Spinal cord (tissue), 10 donors: Measurements from ENCODE around the gene CDK18. TPM values are rescaled to one million over a fixed set of nuclear protein-coding genes. Genes with fewer than 3 reads are reported as not detected.

ENCODE experiments used
- DNase-seq, 6 donors: peaks; one replicate each; pipeline versions ENCODE4 v3.0.0 to v3.0.0-alpha.2; 2013 to 2015; ENCODE audit warnings: low spot score in 6 of 6, low read depth in 4 of 6
- H3K27ac ChIP-seq: one replicate; pipeline ENCODE4 v1.5.1; 2013; ENCODE audit warnings: low read depth, low read length, control low read depth
- H3K27me3 ChIP-seq: one replicate; pipeline ENCODE4 v1.6.1; 2013; ENCODE audit warnings: low read length; ENCODE audit not compliant: control insufficient read depth, insufficient read depth
- H3K36me3 ChIP-seq: one replicate; pipeline ENCODE4 v1.6.1; 2013; ENCODE audit warnings: low read length; ENCODE audit not compliant: control insufficient read depth, insufficient read depth
- H3K4me1 ChIP-seq: one replicate; pipeline ENCODE4 v1.6.1; 2013; ENCODE audit warnings: low read length; ENCODE audit not compliant: control insufficient read depth, insufficient read depth
- H3K4me3 ChIP-seq: one replicate; pipeline ENCODE4 v1.5.1; 2013; ENCODE audit warnings: low read depth, low read length, control low read depth
- H3K9me3 ChIP-seq: one replicate; pipeline ENCODE4 v1.6.1; 2013; ENCODE audit warnings: low read length; ENCODE audit not compliant: control insufficient read depth, insufficient read depth
- WGBS: methylation state at CpG from one replicate; pipeline ENCODE4 v1.1.5; 2013; ENCODE audit warnings: missing lambda C conversion rate; ENCODE audit not compliant: insufficient coverage; 5-methylcytosine and 5-hydroxymethylcytosine counted together
- polyA plus RNA-seq, 2 donors: library from polyadenylated mRNA; unstranded; fragments of 120-200 nt; gene quantifications; one replicate each; pipeline ENCODE4 v1.2.1, GENCODE V29; 2013; ENCODE audit not compliant: insufficient read length in 2 of 2
- total RNA-seq, 2 donors: library from RNA; depleted of rRNA in 1 of 2; stranded (reverse); fragments of 120-200 nt in 1 of 2; fragments of >200 nt in 1 of 2; gene quantifications; one replicate each; pipeline versions ENCODE4 v1.2.3 to v1.2.4, GENCODE V29; 2013 to 2014
- donor health status: healthy.

Gene CDK18
- total and polyA plus RNA-seq, 4 donors = 11.6 to 139 (median 66.2) TPM

- H3K36me3 ChIP-seq = peaks cover 17% of the 10 kb centered on the region
- no peak overlapping the region for H3K27ac ChIP-seq
- WGBS = 70% methylated on average over 12 of the region's 12 CpGs
- H3K27me3 ChIP-seq = no peaks in the 10 kb centered on the region
- no peaks in the 10 kb centered on the region for H3K9me3 ChIP-seq
- no peak overlapping the region for H3K4me3 ChIP-seq
- no peak for DNase-seq
- peaks cover 30% of the 10 kb centered on the region for H3K4me1 ChIP-seq
Observed at GRCh38 chr1:205532996-205533735, 28.7 kb downstream of the CDK18 start.

- H3K27ac ChIP-seq = no peak overlapping the region
- WGBS = 59% methylated on average over 5 of the region's 7 CpGs
Observed at GRCh38 chr1:205533748-205534443, 29.4 kb downstream of the CDK18 start.

GRCh38 chr1:205534444-205534985 is 30.0 kb downstream of the CDK18 start:
- no peak overlapping the region for H3K27ac ChIP-seq
- DNase-seq = no peak
- H3K27me3 ChIP-seq = no peaks in the 10 kb centered on the region
- H3K36me3 ChIP-seq = peaks cover 10% of the 10 kb centered on the region
- WGBS = 89% methylated on average over 7 of the region's 7 CpGs
- H3K4me1 ChIP-seq = peaks cover 19% of the 10 kb centered on the region
- no peaks in the 10 kb centered on the region for H3K9me3 ChIP-seq
- H3K4me3 ChIP-seq = no peak overlapping the region

More at GRCh38 chr1:205533748-205534443, 29.4 kb downstream of the CDK18 start:
- Histone ChIP-seq H3K4me1 (peaks cover 25% of the 10 kb centered on the region), H3K36me3 (peaks cover 15% of the 10 kb centered on the region), H3K9me3 (no peaks in the 10 kb centered on the region), H3K4me3 (no peak overlapping the region), H3K27me3 (no peaks in the 10 kb centered on the region)
- peak in 1 of 6 donors; percentile 61 for DNase-seq

GRCh38 chr1:205535096-205535495 is 30.6 kb downstream of the CDK18 start:
- Histone ChIP-seq H3K36me3 (peaks cover 10% of the 10 kb centered on the region), H3K27ac (no peak overlapping the region), H3K4me1 (peaks cover 18% of the 10 kb centered on the region), H3K27me3 (no peaks in the 10 kb centered on the region), H3K4me3 (no peak overlapping the region), H3K9me3 (no peaks in the 10 kb centered on the region)
- DNase-seq = no peak
- WGBS = 71% methylated on average over 3 of the region's 5 CpGs

- Histone ChIP-seq H3K27me3 (no peaks in the 10 kb centered on the region), H3K27ac (no peak overlapping the region), H3K36me3 (peaks cover 4% of the 10 kb centered on the region), H3K9me3 (no peaks in the 10 kb centered on the region), H3K4me3 (no peak overlapping the region), H3K4me1 (peaks cover 18% of the 10 kb centered on the region)
- WGBS = 88% methylated on average over 11 of the region's 11 CpGs
- peak in 1 of 6 donors; percentile 0 for DNase-seq
Observed at GRCh38 chr1:205535866-205536758, 31.6 kb downstream of the CDK18 start.

GRCh38 chr1:205536759-205537361 is 32.4 kb downstream of the CDK18 start:
- Histone ChIP-seq H3K27me3 (no peaks in the 10 kb centered on the region), H3K27ac (no peak overlapping the region), H3K4me3 (no peak overlapping the region), H3K36me3 (no peaks in the 10 kb centered on the region), H3K9me3 (no peaks in the 10 kb centered on the region), H3K4me1 (peaks cover 18% of the 10 kb centered on the region)
- WGBS = 76% methylated on average over 9 of the region's 9 CpGs
- DNase-seq = peak in 1 of 6 donors; percentile 31

GRCh38 chr1:205537386-205538018 is 33.0 kb downstream of the CDK18 start:
- H3K4me3 ChIP-seq = no peak overlapping the region
- H3K4me1 ChIP-seq = peaks cover 18% of the 10 kb centered on the region
- no peaks in the 10 kb centered on the region for H3K36me3 ChIP-seq
- no peak overlapping the region for H3K27ac ChIP-seq
- no peaks in the 10 kb centered on the region for H3K9me3 ChIP-seq
- H3K27me3 ChIP-seq = no peaks in the 10 kb centered on the region
- WGBS = 80% methylated on average over 1 of the region's 10 CpGs
- DNase-seq = no peak

GRCh38 chr1:205538235-205538840 is 33.9 kb downstream of the CDK18 start:
- Histone ChIP-seq H3K4me3 (no peak overlapping the region), H3K27ac (no peak overlapping the region), H3K27me3 (no peaks in the 10 kb centered on the region), H3K4me1 (peaks cover 16% of the 10 kb centered on the region), H3K9me3 (no peaks in the 10 kb centered on the region), H3K36me3 (no peaks in the 10 kb centered on the region)
- peak in 1 of 6 donors; percentile 1 for DNase-seq
- WGBS = 65% methylated on average over 5 of the region's 5 CpGs
